Measurements from ENCODE around the gene CACNA1D.
"Not testable (repeated sequence)": the region's sequence is repeated elsewhere in the genome, so short reads cannot be mapped to it uniquely, and the experiment has no call there.

The CACNA1D gene

DNA sequence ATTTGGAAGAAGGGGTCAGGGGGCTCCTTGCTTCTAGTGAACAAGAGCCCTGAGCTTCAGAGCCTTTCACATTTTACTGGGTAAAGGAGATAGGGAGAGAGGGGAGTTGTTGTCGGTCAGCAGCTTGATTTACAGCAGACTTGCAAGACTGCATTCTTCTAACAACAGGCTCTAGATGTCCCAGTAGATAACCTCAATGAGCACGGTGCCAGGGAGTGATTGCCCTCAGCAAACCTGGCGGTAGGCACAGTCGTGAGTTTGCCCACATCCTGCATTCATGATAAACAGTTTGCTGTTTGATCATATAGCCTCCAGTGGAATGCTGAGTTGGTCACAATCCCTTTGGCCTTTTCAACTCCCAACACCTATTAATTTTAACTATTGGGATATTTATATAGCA, 170.4 kb downstream of the CACNA1D start:
- not testable (repeated sequence) for H3K14ac ChIP-seq (ENCODE audit: low read length); H2AK5ac ChIP-seq (ENCODE audit: low read depth, low read length); H3K23ac ChIP-seq (ENCODE audit: low read depth, low read length, poor library complexity); H2BK120ac ChIP-seq (ENCODE audit: low read depth, low read length); H3K18ac ChIP-seq (ENCODE audit: low read length); H3K4me2 ChIP-seq (ENCODE audit: insufficient read depth, low read length, poor library complexity, severe bottlenecking); H3K4me1 ChIP-seq (ENCODE audit: control insufficient read depth in 2 of 2, insufficient read depth in 1 of 2, low read depth in 1 of 2, low read length in 2 of 2); H4K8ac ChIP-seq (ENCODE audit: low read depth, low read length); H2AFZ ChIP-seq (ENCODE audit: low read length); H3K4ac ChIP-seq (ENCODE audit: low read length); H2BK15ac ChIP-seq (ENCODE audit: low read length); DNase-seq (ENCODE audit: low spot score); H2BK5ac ChIP-seq (ENCODE audit: low read length); H3K27me3 ChIP-seq (ENCODE audit: control insufficient read depth in 3 of 3, insufficient read depth in 3 of 3, low read depth in 1 of 3, low read length in 3 of 3); H3K4me3 ChIP-seq (ENCODE audit: low read length in 2 of 2); H3K9ac ChIP-seq (ENCODE audit: low read depth, low read length, poor library complexity); H3K36me3 ChIP-seq (replicated peaks in 1 of 2; ENCODE audit: control insufficient read depth in 2 of 2, insufficient read depth in 2 of 2, low read length in 2 of 2); H2BK12ac ChIP-seq (ENCODE audit: low read length); H4K91ac ChIP-seq (ENCODE audit: low read depth, low read length, poor library complexity); H3K79me1 ChIP-seq (ENCODE audit: low read depth, low read length); H3K27ac ChIP-seq (replicated peaks; ENCODE audit: low read length)
- WGBS, 2 donors (ENCODE audit: extremely low coverage in 2 of 2, insufficient read length in 2 of 2, insufficient replicate concordance in 1 of 2) = no CpG with 5 or more reads among the region's 4 CpGs
- peaks cover 4 to 29% of the 10 kb centered on the region in 2 donors for H3K9me3 ChIP-seq (replicated peaks in 1 of 2; ENCODE audit: control insufficient read depth in 2 of 2, insufficient read depth in 1 of 2, low read depth in 1 of 2, low read length in 2 of 2)

DNA sequence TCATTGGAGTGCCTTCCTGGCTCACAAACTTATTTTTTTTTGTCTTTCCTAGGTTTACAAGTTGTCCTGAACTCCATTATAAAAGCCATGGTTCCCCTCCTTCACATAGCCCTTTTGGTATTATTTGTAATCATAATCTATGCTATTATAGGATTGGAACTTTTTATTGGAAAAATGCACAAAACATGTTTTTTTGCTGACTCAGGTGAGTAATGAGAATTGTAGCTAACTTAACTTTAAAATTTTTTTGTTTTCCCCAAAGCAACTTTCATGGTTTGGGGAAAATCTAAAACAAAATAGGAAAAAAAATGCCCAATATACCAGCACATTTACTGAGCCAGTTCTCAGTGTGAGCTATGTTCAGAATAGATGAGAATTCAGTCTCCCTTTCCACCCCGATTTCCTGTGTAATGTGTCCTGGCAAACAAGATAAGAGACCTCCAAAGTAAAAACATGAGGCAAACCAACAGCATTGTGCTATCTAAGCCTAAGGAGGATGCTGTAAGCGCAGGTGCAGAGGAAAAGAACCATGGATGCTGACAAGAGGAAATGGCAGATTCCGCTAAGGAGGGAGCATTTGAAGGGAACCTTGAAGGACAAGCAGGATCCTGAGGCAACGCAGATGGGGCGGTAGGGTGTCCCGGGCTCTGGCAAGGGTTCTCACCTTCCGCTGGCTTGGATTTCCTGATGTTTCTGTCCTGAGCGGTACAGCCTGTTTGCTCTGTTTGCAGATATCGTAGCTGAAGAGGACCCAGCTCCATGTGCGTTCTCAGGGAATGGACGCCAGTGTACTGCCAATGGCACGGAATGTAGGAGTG, 171.4 kb downstream of the CACNA1D start:
- H3K9me3 ChIP-seq (replicated peaks in 1 of 2; ENCODE audit: control insufficient read depth in 2 of 2, insufficient read depth in 1 of 2, low read depth in 1 of 2, low read length in 2 of 2) = peaks cover 4 to 20% of the 10 kb centered on the region in 2 donors
- H3K79me1 ChIP-seq (ENCODE audit: low read depth, low read length) = no peaks in the 10 kb centered on the region
- no peak overlapping the region for H3K18ac ChIP-seq (ENCODE audit: low read length)
- no peak overlapping the region for H2BK5ac ChIP-seq (ENCODE audit: low read length)
- no peak overlapping the region for H3K4me2 ChIP-seq (ENCODE audit: insufficient read depth, low read length, poor library complexity, severe bottlenecking)
- H2BK15ac ChIP-seq (ENCODE audit: low read length) = no peak overlapping the region
- no peak overlapping the region for H4K91ac ChIP-seq (ENCODE audit: low read depth, low read length, poor library complexity)
- H3K9ac ChIP-seq (ENCODE audit: low read depth, low read length, poor library complexity) = no peak overlapping the region
- no CpG with 5 or more reads among the region's 12 CpGs for WGBS, 2 donors (ENCODE audit: extremely low coverage in 2 of 2, insufficient read length in 2 of 2, insufficient replicate concordance in 1 of 2)
- no peak overlapping the region for H4K8ac ChIP-seq (ENCODE audit: low read depth, low read length)
- no peak overlapping the region for H3K23ac ChIP-seq (ENCODE audit: low read depth, low read length, poor library complexity)
- H3K27ac ChIP-seq (replicated peaks; ENCODE audit: low read length) = no peak overlapping the region
- no peak overlapping the region for H3K4me3 ChIP-seq (ENCODE audit: low read length in 2 of 2)
- DNase-seq (ENCODE audit: low spot score) = no peak
- no peaks in the 10 kb centered on the region for H3K27me3 ChIP-seq (ENCODE audit: control insufficient read depth in 3 of 3, insufficient read depth in 3 of 3, low read depth in 1 of 3, low read length in 3 of 3)
- H2AK5ac ChIP-seq (ENCODE audit: low read depth, low read length) = no peak overlapping the region
- no peak overlapping the region for H2AFZ ChIP-seq (ENCODE audit: low read length)
- no peak overlapping the region for H3K14ac ChIP-seq (ENCODE audit: low read length)
- no peak overlapping the region for H2BK12ac ChIP-seq (ENCODE audit: low read length)
- H3K4me1 ChIP-seq (ENCODE audit: control insufficient read depth in 2 of 2, insufficient read depth in 1 of 2, low read depth in 1 of 2, low read length in 2 of 2) = no peaks in the 10 kb centered on the region
- no peaks in the 10 kb centered on the region for H3K36me3 ChIP-seq (replicated peaks in 1 of 2; ENCODE audit: control insufficient read depth in 2 of 2, insufficient read depth in 2 of 2, low read length in 2 of 2)
- no peak overlapping the region for H3K4ac ChIP-seq (ENCODE audit: low read length)
- H2BK120ac ChIP-seq (ENCODE audit: low read depth, low read length) = no peak overlapping the region

DNA sequence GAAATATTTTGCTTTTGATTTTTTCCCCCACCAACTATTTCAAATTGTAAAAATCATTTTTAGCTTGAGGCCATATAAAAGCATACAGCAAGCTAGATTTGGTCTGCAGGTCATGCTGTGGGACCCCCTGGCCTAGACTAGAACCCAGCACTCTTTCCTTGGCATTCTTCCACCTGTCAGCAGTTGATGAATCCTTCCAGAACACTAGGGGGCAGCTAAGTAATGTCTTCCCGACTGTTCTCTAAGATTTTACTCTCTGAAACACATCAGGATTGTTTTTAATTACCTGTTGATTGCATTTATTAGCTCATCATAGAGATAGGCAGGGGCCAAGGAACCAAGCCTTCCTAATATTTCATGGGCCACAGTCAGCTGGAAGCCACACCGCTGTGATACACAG, 174.5 kb downstream of the CACNA1D start:
- no peak overlapping the region for H3K4me3 ChIP-seq (ENCODE audit: low read length in 2 of 2)
- no peak overlapping the region for H4K8ac ChIP-seq (ENCODE audit: low read depth, low read length)
- DNase-seq (ENCODE audit: low spot score) = no peak
- WGBS, 2 donors (ENCODE audit: extremely low coverage in 2 of 2, insufficient read length in 2 of 2, insufficient replicate concordance in 1 of 2) = no CpG with 5 or more reads among the region's 2 CpGs
- no peaks in the 10 kb centered on the region for H3K36me3 ChIP-seq (replicated peaks in 1 of 2; ENCODE audit: control insufficient read depth in 2 of 2, insufficient read depth in 2 of 2, low read length in 2 of 2)
- no peak overlapping the region for H3K23ac ChIP-seq (ENCODE audit: low read depth, low read length, poor library complexity)
- no peak overlapping the region for H3K18ac ChIP-seq (ENCODE audit: low read length)
- no peaks in the 10 kb centered on the region for H3K9me3 ChIP-seq (replicated peaks in 1 of 2; ENCODE audit: control insufficient read depth in 2 of 2, insufficient read depth in 1 of 2, low read depth in 1 of 2, low read length in 2 of 2)
- no peak overlapping the region for H4K91ac ChIP-seq (ENCODE audit: low read depth, low read length, poor library complexity)
- H2AFZ ChIP-seq (ENCODE audit: low read length) = no peak overlapping the region
- H2BK12ac ChIP-seq (ENCODE audit: low read length) = no peak overlapping the region
- no peaks in the 10 kb centered on the region for H3K27me3 ChIP-seq (ENCODE audit: control insufficient read depth in 3 of 3, insufficient read depth in 3 of 3, low read depth in 1 of 3, low read length in 3 of 3)
- no peak overlapping the region for H3K9ac ChIP-seq (ENCODE audit: low read depth, low read length, poor library complexity)
- no peak overlapping the region for H3K4me2 ChIP-seq (ENCODE audit: insufficient read depth, low read length, poor library complexity, severe bottlenecking)
- H2BK15ac ChIP-seq (ENCODE audit: low read length) = no peak overlapping the region
- no peak overlapping the region for H2AK5ac ChIP-seq (ENCODE audit: low read depth, low read length)
- no peak overlapping the region for H3K4ac ChIP-seq (ENCODE audit: low read length)
- no peaks in the 10 kb centered on the region for H3K4me1 ChIP-seq (ENCODE audit: control insufficient read depth in 2 of 2, insufficient read depth in 1 of 2, low read depth in 1 of 2, low read length in 2 of 2)
- H3K79me1 ChIP-seq (ENCODE audit: low read depth, low read length) = no peaks in the 10 kb centered on the region
- no peak overlapping the region for H2BK120ac ChIP-seq (ENCODE audit: low read depth, low read length)
- H2BK5ac ChIP-seq (ENCODE audit: low read length) = no peak overlapping the region
- H3K27ac ChIP-seq (replicated peaks; ENCODE audit: low read length) = no peak overlapping the region
- no peak overlapping the region for H3K14ac ChIP-seq (ENCODE audit: low read length)

DNA sequence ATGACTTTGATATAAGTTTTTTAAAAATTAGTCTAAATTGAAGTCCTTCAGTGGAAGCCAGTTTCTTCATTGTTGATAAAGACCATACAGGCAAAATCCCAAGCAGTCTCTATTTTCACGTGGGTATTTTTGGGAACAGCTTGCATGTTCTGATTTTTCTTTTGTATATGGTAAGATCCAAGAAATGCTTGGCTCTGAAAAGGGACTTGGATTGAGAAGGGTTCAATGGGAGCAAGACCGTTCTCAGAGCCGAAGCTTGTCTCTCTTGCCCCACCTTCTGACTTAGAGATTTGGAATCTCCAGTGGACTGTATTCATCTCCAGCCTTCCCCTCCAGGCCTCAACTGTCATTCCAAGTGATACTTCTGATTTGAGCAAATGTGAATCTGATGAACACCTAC, 176.3 kb downstream of the CACNA1D start:
- DNase-seq (ENCODE audit: low spot score) = no peak
- H4K8ac ChIP-seq (ENCODE audit: low read depth, low read length) = no peak overlapping the region
- no peak overlapping the region for H3K4me2 ChIP-seq (ENCODE audit: insufficient read depth, low read length, poor library complexity, severe bottlenecking)
- H2BK120ac ChIP-seq (ENCODE audit: low read depth, low read length) = no peak overlapping the region
- H4K91ac ChIP-seq (ENCODE audit: low read depth, low read length, poor library complexity) = no peak overlapping the region
- H2AK5ac ChIP-seq (ENCODE audit: low read depth, low read length) = no peak overlapping the region
- no peak overlapping the region for H3K14ac ChIP-seq (ENCODE audit: low read length)
- H2BK5ac ChIP-seq (ENCODE audit: low read length) = no peak overlapping the region
- H3K79me1 ChIP-seq (ENCODE audit: low read depth, low read length) = no peaks in the 10 kb centered on the region
- H3K4ac ChIP-seq (ENCODE audit: low read length) = no peak overlapping the region
- no peak overlapping the region for H2AFZ ChIP-seq (ENCODE audit: low read length)
- H2BK12ac ChIP-seq (ENCODE audit: low read length) = no peak overlapping the region
- H2BK15ac ChIP-seq (ENCODE audit: low read length) = no peak overlapping the region
- no peak overlapping the region for H3K4me3 ChIP-seq (ENCODE audit: low read length in 2 of 2)
- H3K27ac ChIP-seq (replicated peaks; ENCODE audit: low read length) = no peak overlapping the region
- no peaks in the 10 kb centered on the region for H3K36me3 ChIP-seq (replicated peaks in 1 of 2; ENCODE audit: control insufficient read depth in 2 of 2, insufficient read depth in 2 of 2, low read length in 2 of 2)
- WGBS, 2 donors (ENCODE audit: extremely low coverage in 2 of 2, insufficient read length in 2 of 2, insufficient replicate concordance in 1 of 2) = no CpG with 5 or more reads among the region's 3 CpGs
- no peak overlapping the region for H3K23ac ChIP-seq (ENCODE audit: low read depth, low read length, poor library complexity)
- H3K4me1 ChIP-seq (ENCODE audit: control insufficient read depth in 2 of 2, insufficient read depth in 1 of 2, low read depth in 1 of 2, low read length in 2 of 2) = no peaks in the 10 kb centered on the region
- H3K18ac ChIP-seq (ENCODE audit: low read length) = no peak overlapping the region
- no peaks in the 10 kb centered on the region for H3K9me3 ChIP-seq (replicated peaks in 1 of 2; ENCODE audit: control insufficient read depth in 2 of 2, insufficient read depth in 1 of 2, low read depth in 1 of 2, low read length in 2 of 2)
- H3K27me3 ChIP-seq (ENCODE audit: control insufficient read depth in 3 of 3, insufficient read depth in 3 of 3, low read depth in 1 of 3, low read length in 3 of 3) = no peaks in the 10 kb centered on the region
- no peak overlapping the region for H3K9ac ChIP-seq (ENCODE audit: low read depth, low read length, poor library complexity)

All from neuronal stem cell (in vitro differentiated cells).